H1 (cell line): ENCODE results near the gene CFB. TPM values are rescaled to one million over a fixed set of nuclear protein-coding genes. Genes with fewer than 3 reads are reported as not detected.

Experiments
- CTCF ChIA-PET: fragments of 300-600 bp; sonication (Branson Sonifier 250); formaldehyde crosslinking; loops from one replicate; lab custom pipeline; 2021; ENCODE audit not compliant: partially characterized antibody; lab: Charles Lee
- POLR2A ChIA-PET: fragments of 300-600 bp; sonication (Branson Sonifier 250); formaldehyde crosslinking; loops from one replicate; lab custom pipeline; 2021; ENCODE audit warnings: inconsistent platforms; ENCODE audit not compliant: partially characterized antibody; lab: Charles Lee
- DNase-seq, 2 experiments: peaks; one replicate each; pipeline versions ENCODE4 v3.0.0 to v3.0.0-alpha.2; 2010 to 2022; ENCODE audit warnings: low spot score in 2 of 2, low read depth in 1 of 2, mixed read lengths in 1 of 2
- FAIRE-seq: peaks from 2 replicates; lab custom pipeline; 2011; peaks lifted over from hg19 to GRCh38; lab: Jason Lieb, UNC
- H2AFZ ChIP-seq: 2 replicates; pipeline ENCODE4 v1.8.1; 2012; ENCODE audit warnings: low read length, inconsistent platforms
- H2AK5ac ChIP-seq: 2 replicates; pipeline ENCODE4 v1.6.1; 2013; ENCODE audit warnings: low read depth, low read length
- H2BK120ac ChIP-seq: replicated peaks from 2 replicates; pipeline ENCODE3; 2013; ENCODE audit warnings: low read depth, low read length, inconsistent platforms
- H2BK12ac ChIP-seq: 2 replicates; pipeline ENCODE4 v1.6.1; 2013; ENCODE audit warnings: low read depth, low read length
- H2BK15ac ChIP-seq: 2 replicates; pipeline ENCODE4 v1.6.1; 2013; ENCODE audit warnings: low read length
- H2BK20ac ChIP-seq: 2 replicates; pipeline ENCODE4 v1.6.1; 2013; ENCODE audit warnings: low read length
- H2BK5ac ChIP-seq: 2 replicates; pipeline ENCODE4 v1.6.1; 2013; ENCODE audit warnings: low read depth, low read length
- H3K14ac ChIP-seq: 2 replicates; pipeline ENCODE4 v1.6.1; 2013; ENCODE audit warnings: inconsistent platforms; ENCODE audit not compliant: insufficient read length
- H3K18ac ChIP-seq: 2 replicates; pipeline ENCODE4 v1.6.1; 2013; ENCODE audit warnings: low read length; ENCODE audit errors: extremely low read depth
- H3K23ac ChIP-seq: 2 replicates; pipeline ENCODE4 v1.6.1; 2013; ENCODE audit warnings: inconsistent platforms; ENCODE audit not compliant: insufficient read length
- H3K23me2 ChIP-seq: 2 replicates; pipeline ENCODE4 v1.6.1; 2013; ENCODE audit warnings: low read depth, low read length
- H3K27ac ChIP-seq: 2 replicates; pipeline ENCODE4 v1.6.1; 2011; ENCODE audit warnings: low read depth, low read length, inconsistent platforms
- H3K27me3 ChIP-seq, 4 experiments: replicated peaks in 1 of 4; 1 replicate in 1 of 4; 2 replicates in 3 of 4; pipeline versions ENCODE4 v1.6.1 to v1.8.1; 2011 to 2013; ENCODE audit warnings: low read length in 3 of 4, mild to moderate bottlenecking in 3 of 4, inconsistent platforms in 2 of 4, mixed read lengths in 2 of 4, moderate library complexity in 1 of 4; ENCODE audit not compliant: control insufficient read depth in 3 of 4, insufficient read depth in 3 of 4; ENCODE audit errors: extremely low read depth in 1 of 4
- H3K36me3 ChIP-seq, 4 experiments: 2 replicates each; pipeline versions ENCODE4 v1.6.1 to v1.8.1; 2011 to 2013; ENCODE audit warnings: mild to moderate bottlenecking in 4 of 4, low read length in 3 of 4, moderate library complexity in 2 of 4, control low read depth in 1 of 4, inconsistent platforms in 1 of 4; ENCODE audit not compliant: insufficient read depth in 4 of 4, control insufficient read depth in 2 of 4
- H3K4ac ChIP-seq: replicated peaks from 2 replicates; pipeline ENCODE3; 2013; ENCODE audit warnings: low read length, low read depth, mixed read lengths, inconsistent platforms; ENCODE audit not compliant: insufficient read length
- H3K4me1 ChIP-seq, 4 experiments: replicated peaks in 1 of 4; 1 replicate in 1 of 4; 2 replicates in 3 of 4; pipeline versions ENCODE4 v1.6.1 to v1.8.1; 2011 to 2013; ENCODE audit warnings: low read length in 3 of 4, inconsistent platforms in 2 of 4, mixed read lengths in 1 of 4; ENCODE audit not compliant: insufficient read depth in 4 of 4, control insufficient read depth in 3 of 4
- H3K4me2 ChIP-seq, 2 experiments: 2 replicates each; pipeline versions ENCODE4 v1.6.1 to v1.8.1; 2011 to 2013; ENCODE audit warnings: low read depth in 2 of 2, low read length in 2 of 2, control low read depth in 1 of 2, inconsistent platforms in 1 of 2, mild to moderate bottlenecking in 1 of 2; ENCODE audit not compliant: insufficient read depth in 1 of 2
- H3K4me3 ChIP-seq, 4 experiments: fragments of 200-600, 300-600 bp in 1 of 4; sonication (generic), shearing (Covaris generic), sonication (Bioruptor Twin) in 1 of 4; 2 replicates each; pipeline versions ENCODE4 v1.5.1 to v1.8.1; 2011 to 2016; ENCODE audit warnings: low read length in 4 of 4, low read depth in 3 of 4, control low read depth in 2 of 4, inconsistent platforms in 2 of 4, mild to moderate bottlenecking in 2 of 4, mixed read lengths in 1 of 4, moderate library complexity in 1 of 4; ENCODE audit not compliant: insufficient read depth in 2 of 4; ENCODE audit errors: extremely low read depth in 1 of 4
- H3K56ac ChIP-seq: replicated peaks from 2 replicates; pipeline ENCODE3; 2013; ENCODE audit warnings: low read depth, mild to moderate bottlenecking, mixed read lengths, low read length, inconsistent platforms; ENCODE audit not compliant: insufficient read length
- H3K79me1 ChIP-seq: 2 replicates; pipeline ENCODE4 v1.6.1; 2013; ENCODE audit warnings: low read depth, low read length, control low read depth
- H3K79me2 ChIP-seq, 2 experiments: 2 replicates each; pipeline versions ENCODE4 v1.6.1 to v1.8.1; 2012 to 2013; ENCODE audit warnings: low read length in 2 of 2, mild to moderate bottlenecking in 2 of 2, inconsistent platforms in 1 of 2; ENCODE audit not compliant: insufficient read depth in 2 of 2, control insufficient read depth in 1 of 2
- H3K9ac ChIP-seq, 4 experiments: replicated peaks in 1 of 4; 1 replicate in 1 of 4; 2 replicates in 3 of 4; pipeline versions ENCODE4 v1.6.1 to v1.8.1; 2011 to 2013; ENCODE audit warnings: low read depth in 3 of 4, low read length in 3 of 4, control low read depth in 2 of 4, mild to moderate bottlenecking in 2 of 4, moderate library complexity in 2 of 4, inconsistent platforms in 1 of 4; ENCODE audit errors: extremely low read depth in 1 of 4
- H3K9me3 ChIP-seq, 2 experiments: 2 replicates each; pipeline versions ENCODE4 v1.6.1 to v1.8.1; 2012 to 2013; ENCODE audit warnings: mild to moderate bottlenecking in 2 of 2, moderate library complexity in 2 of 2, control low read depth in 1 of 2, inconsistent platforms in 1 of 2, low read depth in 1 of 2, low read length in 1 of 2, mixed read lengths in 1 of 2; ENCODE audit not compliant: insufficient read depth in 2 of 2
- H4K20me1 ChIP-seq, 2 experiments: replicated peaks in 1 of 2; 2 replicates each; pipeline versions ENCODE3 to v1.8.1; 2011 to 2013; ENCODE audit warnings: inconsistent platforms in 2 of 2, low read length in 2 of 2, mild to moderate bottlenecking in 1 of 2; ENCODE audit not compliant: insufficient read depth in 2 of 2, control insufficient read depth in 1 of 2
- H4K5ac ChIP-seq: 2 replicates; pipeline ENCODE4 v1.6.1; 2013; ENCODE audit warnings: low read length, low read depth, mixed read lengths, inconsistent platforms; ENCODE audit not compliant: insufficient read length
- H4K8ac ChIP-seq: 2 replicates; pipeline ENCODE4 v1.8.0; 2013; ENCODE audit warnings: mild to moderate bottlenecking, moderate library complexity, low read length, inconsistent platforms; ENCODE audit not compliant: insufficient read depth; ENCODE audit errors: extremely low read depth
- H4K91ac ChIP-seq: replicated peaks from 2 replicates; pipeline ENCODE3; 2013; ENCODE audit warnings: low read length, mixed read lengths, inconsistent platforms; ENCODE audit not compliant: insufficient read length
- ASH2L ChIP-seq: fragments of 200-600, 300-600 bp; sonication (generic); IDR thresholded peaks from one replicate; pipeline ENCODE4 v1.7.1; 2017; ENCODE audit warnings: low read length
- KDM5A ChIP-seq: fragments of 200-600 bp; IDR thresholded peaks from 2 replicates; pipeline ENCODE4 v1.7.1; 2012; ENCODE audit warnings: mild to moderate bottlenecking, low read length, inconsistent platforms, mixed read lengths
- PHF8 ChIP-seq: fragments of 200-600 bp; sonication (generic); conservative IDR thresholded peaks from 2 replicates; pipeline ENCODE4 v1.7.1; 2012; ENCODE audit warnings: low read depth, mild to moderate bottlenecking, inconsistent platforms, low read length, moderate library complexity
- WGBS, 2 experiments: shearing (Covaris generic) in 1 of 2; methylation state at CpG; one replicate each; pipeline versions ENCODE4 v1.1.6 to v1.1.7; 2013 to 2015; ENCODE audit warnings: low lambda C conversion rate in 2 of 2, mixed read lengths in 2 of 2, inconsistent platforms in 1 of 2, low coverage in 1 of 2, missing lambda C conversion rate in 1 of 2; ENCODE audit not compliant: insufficient replicate concordance in 2 of 2, insufficient coverage in 1 of 2, insufficient read length in 1 of 2; ENCODE audit errors: extremely low coverage in 1 of 2, missing lambda C conversion rate in 1 of 2; 5-methylcytosine and 5-hydroxymethylcytosine counted together
- polyA plus RNA-seq, 7 experiments: library from polyadenylated mRNA; depleted of rRNA in 3 of 7; stranded (reverse) in 5 of 7; unstranded in 2 of 7; fragments of >200 nt in 5 of 7; fragments of 200-250 nt in 2 of 7; gene quantifications; 1 replicate in 5 of 7; 2 replicates in 1 of 7; 4 replicates in 1 of 7; pipeline versions ENCODE4 v1.2.1 to v1.2.3, GENCODE V29; 2011 to 2013; ENCODE audit warnings: missing spikeins in 2 of 7, mixed read lengths in 2 of 7
- total RNA-seq: library from RNA; stranded (reverse); fragmentation: NEBNext Ultra II Directional; extraction: Animal tissue kit (Norgen Biotek cat#: 25700); gene quantifications from 2 replicates; pipeline ENCODE4 v1.2.1, GENCODE V29; 2021
- TF ChIP-seq, protein P1 (sequence below): IDR thresholded peaks from 2 replicates; pipeline ENCODE4 v1.6.1; 2011; ENCODE audit warnings: low read depth, mild to moderate bottlenecking, low read length; ENCODE audit not compliant: insufficient read depth

CFB gene
- total and polyA plus RNA-seq, 2 of the 8 experiments (the other 6 are each of a cell fraction or from before 2014, with no cell fraction given): 0.09 TPM; not detected in 1

DNA sequence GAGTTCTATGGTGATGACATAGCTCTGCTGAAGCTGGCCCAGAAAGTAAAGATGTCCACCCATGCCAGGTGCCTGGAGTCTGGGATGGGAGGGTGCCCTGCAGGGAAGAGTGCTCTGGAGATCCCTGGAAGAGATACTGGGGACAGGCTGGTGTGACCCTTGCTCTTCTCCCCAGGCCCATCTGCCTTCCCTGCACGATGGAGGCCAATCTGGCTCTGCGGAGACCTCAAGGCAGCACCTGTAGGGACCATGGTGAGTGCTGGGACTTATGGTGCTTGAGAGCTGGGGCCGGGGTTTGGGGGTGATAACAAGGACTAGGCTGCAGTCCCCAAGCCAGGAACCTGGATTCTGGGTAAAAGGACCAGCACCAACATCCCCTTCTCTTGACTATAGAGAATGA is 2.2 kb upstream of the CFB start:
- Histone ChIP-seq H2BK15ac (no peak overlapping the region), H4K8ac (no peak overlapping the region), H4K91ac (no peak overlapping the region), H4K5ac (no peak overlapping the region), H2BK120ac (no peak overlapping the region), H3K27ac (no peak overlapping the region), H3K79me2 (no peaks in the 10 kb centered on the region), H4K20me1 (no peaks in the 10 kb centered on the region), H2BK20ac (no peak overlapping the region), H3K14ac (no peak overlapping the region), H3K56ac (no peak overlapping the region), H2BK5ac (no peak overlapping the region), H2AFZ (no peak overlapping the region), H3K9ac (no peak overlapping the region), H3K79me1 (no peaks in the 10 kb centered on the region), H3K4ac (no peak overlapping the region), H3K4me1 (peaks cover 0 to 2% (median 0%) of the 10 kb centered on the region in 4 experiments; a peak in 1 of 7 replicates), H3K9me3 (no peaks in the 10 kb centered on the region), H3K18ac (no peak overlapping the region), H3K36me3 (no peaks in the 10 kb centered on the region), H3K4me3 (no peak overlapping the region), H3K23ac (no peak overlapping the region), H2AK5ac (no peak overlapping the region), H3K4me2 (no peak overlapping the region), H3K27me3 (peaks cover 0 to 11% (median 2%) of the 10 kb centered on the region in 4 experiments; a peak in 3 of 7 replicates), H3K23me2 (no peaks in the 10 kb centered on the region), H2BK12ac (no peak overlapping the region)
- WGBS, 2 experiments: 85% methylated on average over 3 of the region's 3 CpGs; no CpG with 5 or more reads in 1 of the 2 experiments
- no peak for TF ChIP-seq KDM5A
- TF ChIP-seq ASH2L: no peak
- TF ChIP-seq, protein P1, sequence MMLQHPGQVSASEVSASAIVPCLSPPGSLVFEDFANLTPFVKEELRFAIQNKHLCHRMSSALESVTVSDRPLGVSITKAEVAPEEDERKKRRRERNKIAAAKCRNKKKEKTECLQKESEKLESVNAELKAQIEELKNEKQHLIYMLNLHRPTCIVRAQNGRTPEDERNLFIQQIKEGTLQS: no peak
- no peak for TF ChIP-seq PHF8
- ChIA-PET CTCF (interaction anchor here (0.8 to 7.8 kb wide), 4 partner anchors 9 to 30 kb away, joined by 4 to 53 read pairs (median 11); no protein-coding TSS in a partner anchor), POLR2A (interaction anchor here (3.4 to 6.9 kb wide), 2 partner anchors 7 to 28 kb away, joined by 16 to 47 read pairs; partner anchors contain the start of gene DXO)
- DNase-seq (no peak), FAIRE-seq (no peak)
